GM21529 (cell line): Measurements from ENCODE around the gene ARHGAP22.

Experiments used
- ATAC-seq: cut with Tn5 transposase; IDR thresholded peaks from one replicate; pipeline ENCODE4 v1.9.1; 2021; ENCODE audit not compliant: unreplicated experiment

The ARHGAP22 gene

GRCh38 chr10:48400129-48400849 is 204.6 kb downstream of the ARHGAP22 start:
- no peak for ATAC-seq

GRCh38 chr10:48399551-48399950 is 205.3 kb downstream of the ARHGAP22 start:
- no peak for ATAC-seq

GRCh38 chr10:48399056-48399541 is 205.8 kb downstream of the ARHGAP22 start:
- no peak for ATAC-seq

- no peak for ATAC-seq
These were observed 206.6 kb downstream of the ARHGAP22 start for GRCh38 chr10:48398261-48398660.
